Bronchial epithelial cell (primary cell): ENCODE measurements around the gene CEP192. TPM values are rescaled to one million over a fixed set of nuclear protein-coding genes. Genes with fewer than 3 reads are reported as not detected.

Source experiments
- DNase-seq: peaks from one replicate; pipeline ENCODE4 v3.0.0-alpha.2; 2010; ENCODE audit warnings: low read depth
- FAIRE-seq: peaks from 2 replicates; lab custom pipeline; 2011; peaks lifted over from hg19 to GRCh38; lab: Jason Lieb, UNC
- H3K27me3 ChIP-seq: 2 replicates; pipeline ENCODE4 v1.5.1; 2011; ENCODE audit warnings: low read length; ENCODE audit not compliant: control insufficient read depth, insufficient read depth
- H3K36me3 ChIP-seq: 2 replicates; pipeline ENCODE4 v1.5.1; 2011; ENCODE audit warnings: low read length; ENCODE audit not compliant: control insufficient read depth, insufficient read depth
- H3K4me3 ChIP-seq: 2 replicates; pipeline ENCODE4 v1.5.1; 2011; ENCODE audit warnings: mild to moderate bottlenecking, low read depth, low read length, control low read depth
- total RNA-seq: library from RNA; depleted of rRNA; stranded (reverse); fragments of >200 nt; gene quantifications from 2 replicates; pipeline ENCODE4 v1.2.1, GENCODE V29; 2014
- TF ChIP-seq, protein P1 (sequence below): IDR thresholded peaks from 2 replicates; pipeline ENCODE4 v1.5.1; 2011; ENCODE audit warnings: mild to moderate bottlenecking, moderate library complexity, low read length, control low read depth, inconsistent platforms; ENCODE audit not compliant: insufficient read depth, severe bottlenecking

Gene CEP192
- total RNA-seq, 1 donor from 2014 or later, result 25.8 TPM

DNA sequence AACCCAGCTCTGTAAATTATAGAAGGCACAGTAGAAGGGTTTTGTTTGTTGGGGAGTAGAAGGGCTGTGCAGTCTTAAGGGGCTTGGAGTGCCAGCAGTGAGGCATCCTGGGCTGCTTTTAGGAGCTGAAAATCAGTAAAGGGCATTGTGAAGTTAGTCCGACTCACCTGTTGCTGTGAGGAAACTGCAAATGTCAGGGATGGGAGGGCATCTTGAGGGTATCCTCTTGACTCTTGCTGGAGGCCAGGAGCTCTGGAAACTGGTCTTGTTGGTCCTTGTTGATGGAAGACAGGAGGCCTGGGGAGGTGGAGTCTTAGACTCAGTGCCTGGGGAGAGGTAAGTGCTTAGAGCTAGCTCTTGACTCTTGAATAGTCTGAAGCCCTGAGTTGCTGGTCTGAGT is 14.1 kb downstream of the CEP192 start:
- peaks cover 8% of the 10 kb centered on the region for H3K36me3 ChIP-seq
- DNase-seq (no peak), FAIRE-seq (no peak)
- no peak overlapping the region for H3K4me3 ChIP-seq
- TF ChIP-seq, protein P1, sequence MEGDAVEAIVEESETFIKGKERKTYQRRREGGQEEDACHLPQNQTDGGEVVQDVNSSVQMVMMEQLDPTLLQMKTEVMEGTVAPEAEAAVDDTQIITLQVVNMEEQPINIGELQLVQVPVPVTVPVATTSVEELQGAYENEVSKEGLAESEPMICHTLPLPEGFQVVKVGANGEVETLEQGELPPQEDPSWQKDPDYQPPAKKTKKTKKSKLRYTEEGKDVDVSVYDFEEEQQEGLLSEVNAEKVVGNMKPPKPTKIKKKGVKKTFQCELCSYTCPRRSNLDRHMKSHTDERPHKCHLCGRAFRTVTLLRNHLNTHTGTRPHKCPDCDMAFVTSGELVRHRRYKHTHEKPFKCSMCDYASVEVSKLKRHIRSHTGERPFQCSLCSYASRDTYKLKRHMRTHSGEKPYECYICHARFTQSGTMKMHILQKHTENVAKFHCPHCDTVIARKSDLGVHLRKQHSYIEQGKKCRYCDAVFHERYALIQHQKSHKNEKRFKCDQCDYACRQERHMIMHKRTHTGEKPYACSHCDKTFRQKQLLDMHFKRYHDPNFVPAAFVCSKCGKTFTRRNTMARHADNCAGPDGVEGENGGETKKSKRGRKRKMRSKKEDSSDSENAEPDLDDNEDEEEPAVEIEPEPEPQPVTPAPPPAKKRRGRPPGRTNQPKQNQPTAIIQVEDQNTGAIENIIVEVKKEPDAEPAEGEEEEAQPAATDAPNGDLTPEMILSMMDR, result no peak
- no peaks in the 10 kb centered on the region for H3K27me3 ChIP-seq

DNA sequence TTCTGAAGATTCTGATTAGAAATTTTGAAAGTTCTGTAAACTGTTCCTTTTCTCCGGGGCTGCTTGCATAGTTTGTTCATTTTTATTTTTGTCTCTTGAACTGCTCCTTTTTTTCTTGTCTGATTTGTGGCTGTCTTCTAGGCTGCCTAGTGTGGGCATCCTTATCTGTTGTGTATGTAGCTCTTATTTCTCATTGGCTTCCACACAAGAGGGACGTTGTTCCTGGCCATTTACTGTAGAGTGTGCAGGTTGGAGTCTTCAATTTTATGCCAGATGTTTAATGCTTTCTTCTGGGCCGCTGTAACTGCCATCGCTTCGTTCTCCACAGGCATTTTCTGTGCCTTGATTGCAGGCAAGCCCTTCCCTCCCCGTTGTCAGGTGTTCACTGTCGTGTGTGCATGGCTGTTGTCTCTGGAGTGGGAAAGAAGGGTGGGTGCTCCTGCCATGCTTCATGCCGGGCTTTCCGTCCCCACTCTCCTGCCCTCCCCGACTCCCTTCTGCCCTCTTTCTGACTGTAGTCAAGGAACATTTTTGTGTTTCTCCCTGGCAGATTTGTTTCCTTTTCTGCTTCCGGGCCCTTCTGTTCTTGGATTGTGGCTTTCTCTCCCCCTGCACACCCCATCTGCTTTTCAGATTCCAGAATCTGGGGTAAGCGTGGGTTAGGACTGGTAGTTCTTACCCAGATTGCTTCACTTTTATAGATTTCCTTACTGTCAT is 15.5 kb downstream of the CEP192 start:
- Histone ChIP-seq H3K27me3 (no peaks in the 10 kb centered on the region), H3K36me3 (peaks cover 8% of the 10 kb centered on the region), H3K4me3 (no peak overlapping the region)
- TF ChIP-seq, protein P1, result no peak
- FAIRE-seq (no peak), DNase-seq (no peak)

DNA sequence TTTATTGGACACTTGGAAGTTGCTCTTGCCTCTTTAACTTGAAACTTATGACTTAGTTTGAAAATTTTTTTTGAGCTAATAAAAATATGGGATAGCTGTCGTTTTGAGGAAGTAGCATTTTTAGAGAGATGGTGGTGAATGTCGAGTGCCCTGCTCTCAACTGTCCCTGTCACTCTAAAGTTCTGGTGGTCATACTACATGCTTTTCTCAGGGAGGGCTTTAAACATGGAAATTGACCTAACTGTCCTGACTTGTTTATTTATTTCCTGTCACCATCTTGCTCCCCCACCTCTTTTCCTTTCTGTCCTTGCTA is 16.0 kb downstream of the CEP192 start:
- TF ChIP-seq, protein P1, result no peak
- H3K27me3 ChIP-seq, result no peaks in the 10 kb centered on the region
- FAIRE-seq (no peak), DNase-seq (no peak)
- H3K36me3 ChIP-seq, result peaks cover 8% of the 10 kb centered on the region
- H3K4me3 ChIP-seq, result no peak overlapping the region

DNA sequence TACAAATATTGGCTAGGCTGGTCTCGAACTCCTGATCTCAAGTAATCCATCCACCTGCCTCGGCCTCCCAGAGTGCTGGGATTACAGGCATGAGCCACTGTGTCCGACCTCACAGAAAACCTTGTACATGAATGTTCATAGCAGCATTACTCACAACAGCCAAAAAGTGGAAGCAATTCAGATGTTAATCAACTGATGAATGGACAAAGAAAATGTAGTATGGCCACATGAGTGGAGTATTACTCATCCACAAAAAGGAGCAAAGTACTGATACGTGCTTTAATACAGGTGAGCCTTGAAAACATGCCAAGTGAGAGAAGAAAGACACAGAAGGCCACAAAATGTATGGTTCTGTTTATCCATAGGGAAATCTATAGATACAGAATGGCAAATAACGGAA is 20.6 kb downstream of the CEP192 start:
- DNase-seq (peak; percentile 96), FAIRE-seq (no peak)
- no peaks in the 10 kb centered on the region for H3K27me3 ChIP-seq
- peaks cover 6% of the 10 kb centered on the region for H3K36me3 ChIP-seq
- H3K4me3 ChIP-seq, result no peak overlapping the region
- TF ChIP-seq, protein P1, result no peak

DNA sequence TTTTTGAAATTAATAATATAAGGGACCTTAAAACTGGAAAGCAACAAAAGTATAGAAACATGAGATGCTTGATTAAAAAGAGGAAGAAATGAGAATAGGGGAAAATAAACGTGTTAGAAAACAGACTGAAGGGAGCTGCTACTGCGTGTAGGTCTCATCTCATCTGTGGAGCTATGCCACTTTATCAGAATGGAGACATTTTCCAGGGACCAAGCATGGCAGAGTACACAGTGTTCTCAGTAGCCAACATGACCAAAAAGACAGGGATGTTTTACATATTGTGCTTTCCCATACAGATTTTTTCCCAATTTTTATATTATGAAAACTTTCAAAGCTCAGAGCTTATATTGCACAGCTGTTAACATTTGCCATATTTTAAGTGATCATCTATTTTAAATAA is 23.1 kb downstream of the CEP192 start:
- Histone ChIP-seq H3K27me3 (no peaks in the 10 kb centered on the region), H3K36me3 (peaks cover 5% of the 10 kb centered on the region), H3K4me3 (no peak overlapping the region)
- DNase-seq, result no peak
- TF ChIP-seq, protein P1, result no peak
- no peak for FAIRE-seq

DNA sequence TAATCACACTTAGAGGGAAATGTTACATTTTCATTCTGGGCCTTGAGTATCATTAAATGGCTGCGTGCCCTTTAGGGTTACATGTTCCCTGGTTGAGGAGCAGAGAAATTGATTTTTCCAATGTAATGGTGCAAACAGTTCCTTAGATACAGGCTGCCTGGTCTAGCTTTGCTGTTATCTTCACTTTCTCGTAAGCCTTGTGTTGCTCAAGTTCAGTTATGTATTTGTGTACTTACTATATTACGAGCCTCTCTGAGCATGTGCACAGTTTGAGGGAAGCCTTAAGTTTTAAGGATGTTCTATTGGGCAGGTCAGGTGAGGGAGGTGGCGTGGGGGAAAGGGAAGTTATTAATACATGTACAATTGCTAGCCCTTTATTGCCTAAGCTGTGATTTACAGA is 23.7 kb downstream of the CEP192 start:
- Histone ChIP-seq H3K36me3 (peaks cover 4% of the 10 kb centered on the region), H3K4me3 (no peak overlapping the region), H3K27me3 (no peaks in the 10 kb centered on the region)
- TF ChIP-seq, protein P1, result no peak
- DNase-seq (no peak), FAIRE-seq (no peak)
